GM18520 (cell line): Measurements from ENCODE around the gene ATP11A.

Experiments used
- ATAC-seq: cut with Tn5 transposase; IDR thresholded peaks from one replicate; pipeline ENCODE4 v1.9.1; 2021; ENCODE audit not compliant: unreplicated experiment

Gene ATP11A

GRCh38 chr13:112689303-112690245, at the start of gene ATP11A:
Gene ATP11A, plus strand, starts transcription at chr13:112690038. Its CDS starts 379 bp downstream, at chr13:112690417.
- ATAC-seq = peak; percentile 69

- ATAC-seq = no peak
These were observed 48.3 kb upstream of the ATP11A start for GRCh38 chr13:112641456-112642089.

DNA sequence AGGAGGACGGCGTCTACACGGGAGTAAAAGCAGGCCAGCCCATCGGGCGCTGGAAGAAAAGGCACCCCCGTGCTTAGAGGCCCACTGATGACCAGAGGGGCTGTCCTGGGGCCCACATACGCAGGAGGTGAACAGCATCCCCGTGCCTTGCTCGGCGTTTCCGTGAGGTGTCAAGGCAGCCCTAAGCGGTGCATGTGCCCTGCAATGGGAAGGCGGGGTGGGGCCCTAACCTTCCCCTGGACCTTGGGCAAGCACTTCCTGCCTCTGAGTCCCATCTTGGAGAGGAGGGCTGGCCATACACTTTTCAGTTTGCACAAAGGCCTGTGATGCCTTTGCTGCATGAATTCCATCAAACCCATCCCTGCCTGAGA, 47.8 kb upstream of the ATP11A start:
- ATAC-seq = no peak

GRCh38 chr13:112643759-112644459, 45.9 kb upstream of the ATP11A start:
- ATAC-seq = no peak

DNA sequence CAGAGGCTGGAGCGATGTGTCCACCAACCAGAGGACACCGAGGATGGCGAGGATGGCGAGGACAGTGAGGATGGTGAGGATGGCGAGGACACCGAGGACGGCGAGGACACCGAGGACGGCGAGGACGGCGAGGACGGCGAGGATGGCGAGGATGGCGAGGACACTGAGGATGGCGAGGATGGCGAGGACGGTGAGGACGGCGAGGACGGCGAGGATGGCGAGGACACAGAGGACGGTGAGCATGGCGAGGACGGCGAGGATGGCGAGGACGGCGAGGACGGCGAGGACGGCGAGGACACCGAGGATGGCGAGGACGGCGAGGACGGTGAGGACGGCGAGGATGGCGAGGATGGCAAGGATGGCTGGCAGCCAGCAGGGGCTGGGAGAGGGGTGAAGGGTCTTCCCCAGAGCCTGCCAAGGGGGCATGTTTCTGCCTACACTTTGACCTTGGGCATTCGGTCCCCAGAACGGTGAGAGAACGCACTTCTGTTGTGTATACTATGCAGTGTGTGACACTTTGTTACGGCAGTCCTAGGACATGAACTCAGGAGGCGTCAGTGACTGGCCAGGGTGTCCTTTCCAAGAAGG, 44.4 kb upstream of the ATP11A start:
- ATAC-seq = no peak

GRCh38 chr13:112647256-112647655, 42.6 kb upstream of the ATP11A start:
- no peak for ATAC-seq

DNA sequence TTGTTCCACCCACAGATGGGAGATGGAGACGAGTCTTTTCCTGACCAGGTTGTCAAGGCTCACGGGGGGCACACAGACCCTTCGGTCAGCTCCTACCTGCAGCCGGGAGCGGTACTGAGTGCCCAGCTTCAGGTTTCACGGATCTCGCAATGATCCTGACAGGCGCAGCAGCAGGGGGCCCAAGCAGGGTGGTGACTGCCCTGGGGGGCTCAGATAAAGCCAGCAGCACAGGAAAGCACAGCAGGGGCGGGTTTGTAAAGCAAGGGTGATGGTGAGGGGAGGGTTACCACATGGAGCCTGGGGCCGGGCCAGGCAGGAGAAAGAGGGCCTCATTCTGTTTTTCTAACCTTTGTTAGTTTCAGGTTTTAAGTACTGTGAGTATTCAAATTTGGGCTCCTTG, 41.7 kb upstream of the ATP11A start:
- no peak for ATAC-seq

GRCh38 chr13:112648966-112649690, 40.7 kb upstream of the ATP11A start:
- no peak for ATAC-seq

- ATAC-seq = no peak
These were observed 38.5 kb upstream of the ATP11A start for GRCh38 chr13:112651311-112651710.

GRCh38 chr13:112651750-112652511, 37.9 kb upstream of the ATP11A start:
- ATAC-seq = no peak

DNA sequence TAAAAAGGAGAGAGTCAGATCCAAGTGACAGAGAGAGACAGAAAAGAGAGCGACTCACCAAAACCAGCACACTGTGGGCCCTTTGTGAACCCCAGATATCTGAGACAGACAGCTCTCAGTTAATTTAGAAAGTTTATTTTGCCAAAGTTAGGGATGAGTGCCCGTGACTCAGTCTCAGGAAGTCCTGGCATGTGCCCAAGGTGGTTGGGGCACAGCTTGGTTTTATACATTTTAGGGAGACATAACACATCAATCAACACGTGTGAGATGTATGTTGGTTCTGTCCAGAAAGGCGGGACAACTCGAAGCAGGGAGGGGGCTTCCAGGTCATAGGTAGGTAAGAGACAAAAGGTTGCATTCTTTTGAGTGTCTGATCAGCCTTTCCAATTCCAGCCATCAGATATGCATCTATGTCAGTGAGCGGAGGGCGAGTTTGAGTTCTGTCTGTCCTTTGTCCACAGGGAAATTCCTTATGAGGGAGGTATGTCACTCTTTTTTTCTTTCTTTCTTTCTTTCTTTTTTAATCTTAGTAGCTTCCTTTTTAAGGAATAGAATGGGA, 37.2 kb upstream of the ATP11A start:
- no peak for ATAC-seq

GRCh38 chr13:112653071-112653470, 36.8 kb upstream of the ATP11A start:
- ATAC-seq = no peak

GRCh38 chr13:112655913-112656312, 33.9 kb upstream of the ATP11A start:
- ATAC-seq = no peak

DNA sequence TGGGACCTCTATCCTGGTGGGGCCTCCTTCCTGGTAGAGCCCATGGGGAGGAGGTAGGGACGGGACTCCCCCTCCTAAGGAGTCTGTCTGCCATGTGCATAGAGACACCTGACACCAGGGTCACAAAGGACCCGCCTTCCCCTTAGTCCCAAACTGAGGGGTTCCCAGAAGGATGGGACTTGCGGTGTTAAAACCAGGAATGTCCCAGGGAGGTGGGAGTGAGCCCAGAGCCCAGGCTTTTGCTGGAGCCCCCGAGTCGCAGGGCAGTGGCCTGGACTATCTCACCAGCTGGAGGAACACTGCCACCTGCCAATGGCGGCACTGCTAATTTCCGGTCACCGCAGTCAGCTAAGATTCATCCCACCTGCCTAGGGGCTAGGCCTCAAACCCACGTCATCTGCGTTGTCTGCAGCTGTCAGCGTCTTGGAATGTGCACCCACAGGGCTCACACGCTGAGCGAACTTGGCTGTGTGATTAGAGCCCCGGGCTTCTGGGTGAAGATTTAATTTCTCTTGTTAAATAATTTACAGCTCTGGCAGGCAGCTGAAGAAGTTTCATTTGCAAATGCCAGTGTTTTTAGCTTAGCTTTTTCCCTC, 31.9 kb upstream of the ATP11A start:
- ATAC-seq = no peak

GRCh38 chr13:112658808-112659207, 31.0 kb upstream of the ATP11A start:
- no peak for ATAC-seq

DNA sequence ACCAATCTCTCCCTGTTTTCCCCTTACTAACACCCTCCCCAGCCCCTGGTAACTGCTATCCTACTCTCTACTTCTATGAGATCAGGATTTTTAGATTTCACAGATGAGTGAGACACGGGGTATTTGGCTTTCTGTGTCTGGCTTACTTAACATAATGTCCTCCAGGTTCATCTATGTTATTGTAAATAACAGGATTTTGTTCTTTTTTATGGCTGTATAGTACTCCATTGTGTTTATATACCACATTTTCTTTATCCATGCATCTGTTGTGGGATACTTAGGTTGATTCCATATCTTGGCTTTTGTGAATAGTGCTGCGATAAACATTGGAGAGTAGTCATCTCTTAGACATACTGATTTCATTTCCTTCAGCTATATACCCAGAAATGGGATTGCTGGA, 28.5 kb upstream of the ATP11A start:
- ATAC-seq = no peak

- no peak for ATAC-seq
These were observed 25.2 kb upstream of the ATP11A start for GRCh38 chr13:112664501-112665203.

GRCh38 chr13:112668924-112669323, 20.9 kb upstream of the ATP11A start:
- ATAC-seq = no peak
